ENCODE data around the gene ROR2.

The ROR2 gene

DNA sequence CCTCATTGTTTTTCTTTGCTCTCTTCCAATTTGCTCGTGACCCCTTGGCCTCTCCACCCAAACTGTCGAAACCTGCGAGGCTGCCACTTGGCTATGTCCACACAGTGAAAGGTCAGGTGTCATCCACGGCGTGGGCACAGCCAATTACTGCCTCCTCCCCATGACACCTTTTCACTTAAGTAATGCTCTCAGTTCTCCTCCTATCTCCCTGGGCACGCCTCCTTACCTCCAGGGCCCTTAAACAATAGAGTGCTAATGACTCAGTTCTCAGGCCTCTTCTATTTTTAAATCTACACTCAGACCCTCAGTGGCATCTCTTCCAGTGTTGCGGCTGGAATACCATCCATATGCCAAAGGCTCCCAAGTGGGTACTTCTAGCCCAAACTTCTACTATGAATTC lies 256.8 kb downstream of the ROR2 start:
- no peak for DNase-seq (ENCODE audit: low read depth in 3 of 3, low spot score in 1 of 3)

GRCh38 chr9:91690540-91691249 lies 259.3 kb downstream of the ROR2 start:
- no peak for DNase-seq (ENCODE audit: low read depth in 3 of 3, low spot score in 1 of 3)

DNA sequence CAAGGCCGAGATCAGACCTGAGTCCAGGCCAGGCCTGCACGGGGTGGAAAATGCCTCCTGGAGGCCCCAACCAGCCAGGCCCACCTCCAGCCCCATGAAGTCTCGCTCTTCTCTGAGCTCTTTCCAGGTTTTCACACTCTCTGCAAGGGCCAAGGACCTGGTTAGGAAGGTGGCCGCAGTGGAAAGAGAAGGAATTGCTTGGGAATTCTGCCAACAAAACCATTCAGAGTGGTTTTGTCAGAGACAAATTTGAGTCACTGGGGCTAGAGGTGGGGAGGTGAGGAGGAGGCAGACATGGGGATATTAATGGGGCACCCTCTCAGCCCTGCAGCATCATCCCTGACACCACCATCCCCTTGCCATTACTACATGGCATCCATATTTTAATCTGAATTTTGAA lies 261.0 kb downstream of the ROR2 start:
- DNase-seq (ENCODE audit: low read depth in 3 of 3, low spot score in 1 of 3): no peak

- no peak for DNase-seq (ENCODE audit: low read depth in 3 of 3, low spot score in 1 of 3)
Observed at GRCh38 chr9:91683269-91683668, 266.8 kb downstream of the ROR2 start.

DNA sequence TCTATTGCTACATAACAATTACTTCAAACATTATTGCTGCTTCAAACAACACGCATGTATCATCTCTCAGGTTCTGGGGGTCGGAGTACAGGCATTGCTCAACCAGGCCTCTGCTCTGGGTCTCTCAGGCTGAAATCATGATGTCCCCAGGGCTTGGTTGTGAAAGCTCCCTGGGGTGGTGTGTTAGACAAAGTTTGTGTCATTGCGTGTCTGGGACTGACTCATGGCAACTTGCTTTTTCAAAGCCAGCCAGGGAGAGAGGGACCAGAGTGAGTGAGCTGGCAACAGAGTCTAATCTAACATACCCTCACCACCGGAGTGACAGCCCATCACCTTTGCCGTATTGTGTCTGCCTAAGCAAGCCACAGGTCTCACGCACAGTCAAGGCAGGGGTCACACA lies 267.2 kb downstream of the ROR2 start:
- DNase-seq (ENCODE audit: low read depth in 3 of 3, low spot score in 1 of 3): no peak

DNA sequence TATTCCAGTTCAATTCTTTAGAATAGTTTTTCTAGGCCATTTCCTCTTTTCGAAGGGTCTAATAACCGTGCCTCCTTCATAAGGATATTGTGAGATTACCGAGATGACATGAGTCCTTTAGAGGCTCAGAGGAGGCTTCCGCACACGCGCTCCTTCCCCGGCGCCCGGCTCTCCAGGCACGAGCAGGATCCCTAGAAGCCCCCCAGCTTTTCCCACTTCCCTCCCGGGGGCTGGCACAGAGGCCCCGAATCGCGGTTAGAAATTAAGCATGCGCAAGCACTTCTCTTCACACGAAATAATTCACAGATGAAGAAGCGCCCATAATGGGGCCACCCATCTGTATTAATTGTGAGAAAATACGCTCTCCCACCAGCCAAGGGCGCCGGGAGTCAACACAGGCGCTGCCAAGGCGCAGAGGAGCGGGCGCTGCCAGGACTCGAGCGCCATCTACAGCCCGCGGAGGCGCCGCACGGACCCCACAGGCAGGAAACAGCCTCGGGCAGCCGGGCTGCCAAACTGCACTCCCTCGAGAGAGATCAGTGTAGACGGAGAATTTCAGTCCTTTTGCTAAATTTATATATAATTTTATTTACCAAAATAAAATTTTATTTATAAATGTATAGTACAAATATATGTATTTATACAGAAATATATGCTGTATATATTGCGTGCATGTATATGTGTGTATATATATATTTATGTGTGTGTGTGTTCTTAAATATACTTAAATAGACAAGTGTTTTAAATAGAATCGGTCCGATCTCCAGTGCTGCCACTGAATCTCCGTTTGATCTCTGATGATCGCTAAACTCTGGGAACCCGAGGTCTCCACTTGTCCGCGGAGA lies 268.3 kb downstream of the ROR2 start:
- peak in 1 of 3 donors; percentile 54 for DNase-seq (ENCODE audit: low read depth in 3 of 3, low spot score in 1 of 3)

GRCh38 chr9:91680998-91681397 lies 269.0 kb downstream of the ROR2 start:
- no peak for DNase-seq (ENCODE audit: low read depth in 3 of 3, low spot score in 1 of 3)

DNA sequence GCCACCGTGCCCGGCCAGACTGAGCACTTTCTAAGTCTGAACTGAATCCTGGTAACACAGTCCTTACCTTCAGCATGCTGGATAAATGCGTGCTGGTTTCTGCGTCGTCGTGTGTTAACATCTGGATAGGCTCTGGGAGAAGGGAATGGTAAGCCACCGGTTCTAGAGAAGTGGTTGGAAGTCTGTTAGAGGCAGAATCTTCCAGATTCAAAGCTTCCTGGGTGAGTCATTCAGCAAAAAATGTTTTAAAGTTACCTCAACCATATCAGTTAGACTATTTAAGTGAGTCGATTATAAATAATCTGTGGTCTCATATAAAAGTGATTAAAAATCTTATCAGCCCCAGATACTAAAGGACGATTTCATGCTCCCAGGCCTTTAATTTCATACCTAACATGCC lies 269.9 kb downstream of the ROR2 start:
- DNase-seq (ENCODE audit: low read depth in 3 of 3, low spot score in 1 of 3): no peak

DNA sequence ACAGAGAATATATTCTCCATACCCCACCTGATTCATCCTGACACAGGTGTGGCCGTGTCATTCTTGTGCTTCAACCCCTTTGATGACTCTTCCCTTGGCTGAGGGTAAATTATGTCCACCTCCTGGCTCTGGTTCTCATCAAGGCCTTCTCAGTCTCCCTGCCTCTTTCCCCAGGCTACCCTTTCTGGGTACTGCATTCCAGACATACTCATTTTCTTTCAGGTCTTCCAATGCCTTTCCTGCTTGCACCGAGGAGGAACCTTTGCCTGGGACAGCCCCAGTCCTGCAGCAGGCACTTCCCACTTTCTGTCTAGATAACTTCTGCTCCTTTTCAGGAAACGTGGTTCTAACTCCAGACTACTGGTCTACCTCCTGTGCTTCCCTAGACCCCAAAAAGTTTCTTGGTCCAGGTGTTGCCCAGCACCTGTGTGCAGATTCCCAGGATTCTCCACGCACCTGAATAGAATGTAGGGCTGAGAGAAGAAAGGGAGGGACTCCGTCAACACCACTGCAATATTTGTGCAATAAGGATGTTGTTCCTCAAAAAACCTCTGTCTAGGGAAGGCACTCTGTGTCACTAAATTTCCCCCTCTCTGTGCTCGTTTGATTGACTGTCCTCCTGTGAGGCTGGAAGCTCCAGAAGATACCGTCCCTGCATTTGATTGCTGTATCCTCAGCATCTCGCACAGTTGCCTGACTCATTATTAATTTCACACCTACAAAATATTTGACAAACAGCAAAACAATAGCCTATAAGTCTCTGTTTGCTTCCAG lies 271.0 kb downstream of the ROR2 start:
- DNase-seq (ENCODE audit: low read depth in 3 of 3, low spot score in 1 of 3): no peak

GRCh38 chr9:91677822-91678436 lies 272.1 kb downstream of the ROR2 start:
- DNase-seq (ENCODE audit: low read depth in 3 of 3, low spot score in 1 of 3): no peak

DNA sequence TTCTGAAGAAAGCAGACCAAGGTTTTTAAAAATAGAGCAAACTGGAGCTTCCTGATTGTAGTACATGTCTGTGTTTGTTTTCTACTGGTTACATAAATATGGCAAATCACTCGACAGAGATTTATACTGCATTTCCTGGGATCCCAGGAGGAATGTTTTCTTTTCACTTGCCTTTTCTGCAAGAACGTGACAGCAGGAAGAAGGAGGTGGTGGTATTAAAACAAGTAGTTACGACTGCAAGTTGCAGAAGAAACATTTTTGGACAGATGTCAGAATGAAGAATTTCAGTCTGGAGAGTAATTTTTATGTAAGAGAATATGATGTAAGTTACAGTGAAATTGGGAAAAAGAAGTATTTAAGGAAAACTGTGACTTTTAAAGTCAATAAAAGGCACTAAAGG lies 272.7 kb downstream of the ROR2 start:
- DNase-seq (ENCODE audit: low read depth in 3 of 3, low spot score in 1 of 3): no peak

- DNase-seq (ENCODE audit: low read depth in 3 of 3, low spot score in 1 of 3): no peak
Observed at GRCh38 chr9:91676046-91676445, 274.0 kb downstream of the ROR2 start.

DNA sequence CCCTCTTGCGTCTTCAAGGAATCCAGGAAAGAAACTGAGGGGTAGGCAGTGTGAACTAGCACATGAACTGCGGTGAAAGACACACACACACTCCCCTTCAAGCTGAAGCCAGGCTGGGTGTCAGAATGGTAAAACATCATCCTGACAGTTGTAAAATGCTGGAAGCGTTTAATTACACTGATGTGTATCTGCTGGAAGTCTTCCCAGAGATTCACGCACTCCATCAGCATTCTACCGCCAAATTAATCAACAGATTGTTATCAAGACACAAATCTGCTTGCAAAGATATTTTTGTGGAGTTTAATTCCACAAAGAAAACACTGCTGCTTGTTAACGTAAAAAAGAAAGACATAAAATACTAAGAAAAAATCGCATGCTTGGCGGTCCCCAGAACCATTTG lies 285.4 kb downstream of the ROR2 start:
- no peak for DNase-seq (ENCODE audit: low read depth in 3 of 3, low spot score in 1 of 3)

DNA sequence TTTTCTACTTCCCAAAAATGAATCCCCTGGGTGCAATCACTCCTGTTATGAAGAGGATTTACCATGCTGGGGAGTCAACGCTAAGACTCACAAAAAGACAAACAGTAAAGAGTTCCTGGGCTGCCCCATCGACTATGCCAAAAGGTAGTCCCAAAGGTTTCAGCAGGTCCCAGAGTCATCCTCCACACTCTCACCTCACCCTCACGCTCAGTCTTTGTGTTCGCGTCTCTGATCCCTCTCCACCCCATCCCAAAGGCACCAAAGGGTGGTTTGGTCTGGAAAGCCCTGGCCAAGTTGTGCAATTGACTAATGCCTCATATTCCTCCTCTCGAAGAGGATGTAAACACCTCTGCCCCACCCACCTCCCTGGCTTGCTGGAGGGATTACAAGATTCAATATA lies 286.2 kb downstream of the ROR2 start:
- no peak for DNase-seq (ENCODE audit: low read depth in 3 of 3, low spot score in 1 of 3)

DNA sequence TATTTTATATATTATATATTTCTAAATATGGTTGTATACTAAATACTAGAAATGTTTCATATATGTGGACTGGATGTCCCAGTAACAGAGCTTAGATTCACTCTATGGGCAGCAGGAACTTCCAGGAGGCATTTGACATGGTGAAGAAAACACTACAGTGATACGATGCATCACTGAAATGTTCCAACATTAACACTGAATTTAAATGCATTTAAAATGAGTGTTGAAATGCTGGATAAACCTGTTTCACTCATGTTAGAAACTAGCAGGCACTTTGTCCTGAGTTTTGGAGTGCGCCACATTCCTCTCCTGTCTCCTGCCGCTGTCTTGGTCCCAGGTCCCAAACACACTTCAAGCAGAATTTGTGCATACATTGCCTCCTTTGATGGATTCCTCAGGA lies 288.6 kb downstream of the ROR2 start:
- no peak for DNase-seq (ENCODE audit: low read depth in 3 of 3, low spot score in 1 of 3)

GRCh38 chr9:91660521-91660920 lies 289.5 kb downstream of the ROR2 start:
- no peak for DNase-seq (ENCODE audit: low read depth in 3 of 3, low spot score in 1 of 3)

GRCh38 chr9:91659529-91660495 lies 290.2 kb downstream of the ROR2 start:
- no peak for DNase-seq (ENCODE audit: low read depth in 3 of 3, low spot score in 1 of 3)

GRCh38 chr9:91658513-91659105 lies 291.4 kb downstream of the ROR2 start:
- DNase-seq (ENCODE audit: low read depth in 3 of 3, low spot score in 1 of 3): no peak

GRCh38 chr9:91657501-91657900 lies 292.5 kb downstream of the ROR2 start:
- DNase-seq (ENCODE audit: low read depth in 3 of 3, low spot score in 1 of 3): no peak

DNA sequence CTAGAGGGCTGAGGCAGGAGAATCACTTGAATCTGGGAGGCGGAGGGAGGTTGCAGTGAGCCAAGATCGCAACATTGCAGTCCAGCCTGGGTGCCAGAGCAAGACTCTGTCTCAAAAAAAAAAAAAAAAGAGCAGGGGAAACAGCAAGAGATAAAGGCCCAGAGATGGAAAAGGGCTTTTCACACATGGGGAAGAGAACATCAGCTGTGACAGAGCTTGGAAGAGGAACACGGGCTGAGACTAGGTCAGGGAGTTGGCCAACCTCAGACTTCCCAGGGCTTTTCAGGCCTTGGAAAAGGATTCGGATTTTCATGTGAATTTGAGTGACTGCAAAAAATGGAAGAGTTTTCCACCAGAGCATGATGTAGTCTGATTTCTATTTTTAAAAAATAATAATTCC lies 294.4 kb downstream of the ROR2 start:
- no peak for DNase-seq (ENCODE audit: low read depth in 3 of 3, low spot score in 1 of 3)

Measured in stimulated activated CD4-positive, alpha-beta T cell treated with anti-CD3 and anti-CD28 coated beads, TNF-alpha, amount 100 ng/mL, for 1 hour (primary cell).